Measurements from ENCODE around the gene SPATA33.
A peak's percentile ranks its signal among the peaks of the same experiment; 100 is the strongest.

The SPATA33 gene

DNA sequence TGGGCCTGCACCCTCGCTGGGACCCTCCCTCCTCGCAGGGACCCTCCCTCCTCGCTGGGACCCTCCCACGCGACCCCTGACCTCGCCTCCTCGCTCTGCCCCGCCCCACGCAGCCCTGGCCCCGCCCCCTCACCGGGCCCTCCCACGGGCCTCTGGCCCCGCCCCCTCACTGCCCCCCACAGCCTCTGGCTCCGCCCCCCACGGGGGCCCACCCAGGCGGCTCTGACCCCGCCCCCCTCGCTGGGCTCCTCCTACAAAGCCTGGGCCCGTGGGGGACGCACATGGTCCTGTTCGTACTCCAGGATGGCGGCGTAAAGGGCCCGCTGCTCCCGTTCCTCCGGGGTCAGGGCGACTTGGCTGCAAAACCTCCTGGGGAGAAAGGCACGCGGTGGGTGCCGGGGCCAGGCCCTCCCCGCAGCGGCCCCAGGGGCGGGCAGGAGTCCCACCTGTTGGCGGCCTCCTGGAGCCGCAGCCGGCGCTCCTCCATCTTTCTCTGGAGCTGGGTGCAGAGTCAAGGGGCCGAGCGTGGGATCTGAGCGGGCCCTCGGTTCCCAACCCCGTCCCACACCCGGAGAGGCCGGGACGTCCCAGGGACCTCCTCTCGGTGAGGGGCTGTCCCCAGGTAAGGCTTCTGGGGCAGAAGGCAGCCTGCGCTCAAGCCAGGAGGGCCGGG is 54.1 kb downstream of the SPATA33 start:
- peak; percentile 55 for DNase-seq

- DNase-seq, result no peak
Observed at GRCh38 chr16:89712274-89712781, 54.7 kb downstream of the SPATA33 start.

GRCh38 chr16:89716493-89716892 is 58.9 kb downstream of the SPATA33 start:
- no peak for DNase-seq

- no peak for DNase-seq
Observed at GRCh38 chr16:89716916-89717687, 59.5 kb downstream of the SPATA33 start.

DNA sequence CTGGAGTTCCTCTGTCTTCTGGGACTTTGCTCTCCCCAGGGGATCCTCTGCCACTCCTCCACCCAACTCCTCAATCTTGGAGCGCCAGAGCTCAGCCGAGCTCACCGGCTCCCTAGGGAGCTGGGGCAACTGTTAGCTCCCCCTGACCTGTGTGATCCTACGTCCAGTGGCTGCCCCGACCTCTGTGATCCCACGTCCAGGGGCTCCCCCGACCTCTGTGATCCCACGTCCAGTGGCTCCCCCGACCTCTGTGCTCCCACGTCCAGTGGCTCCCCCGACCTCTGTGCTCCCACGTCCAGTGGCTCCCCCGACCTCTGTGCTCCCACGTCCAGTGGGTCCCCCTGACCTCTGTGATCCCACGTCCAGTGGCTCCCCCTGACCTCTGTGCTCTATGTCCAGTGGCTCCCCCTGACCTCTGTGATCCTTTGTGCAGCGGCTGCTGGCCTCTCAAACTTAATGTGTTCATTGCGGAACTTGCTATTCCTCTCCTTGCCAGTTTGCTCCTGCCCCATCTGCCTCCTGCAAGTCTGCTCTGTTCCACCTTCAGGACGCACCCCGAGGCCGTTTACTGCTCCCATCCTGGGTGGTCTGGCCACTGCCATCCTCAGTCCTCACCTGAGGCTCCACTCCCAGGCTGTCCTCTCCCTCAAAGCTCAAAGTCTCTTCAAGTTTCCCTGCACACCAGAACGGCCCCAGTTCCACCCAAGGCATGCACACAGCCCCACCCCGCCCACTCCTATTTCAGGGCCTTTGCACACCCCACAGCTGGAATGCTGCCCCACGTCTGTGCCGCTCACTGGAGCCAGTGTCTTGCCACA is 60.3 kb downstream of the SPATA33 start:
- DNase-seq, result no peak

Measured in stimulated activated naive CD4-positive, alpha-beta T cell treated with Interleukin-2 at 50 U/mL for 16 hours (primary cell).